HepG2 (cell line): ENCODE results near the gene ASCC3. TPM values are rescaled to one million over a fixed set of nuclear protein-coding genes. Genes with fewer than 3 reads are reported as not detected.
A peak's percentile ranks its signal among the peaks of the same experiment; 100 is the strongest.

Experiments used
- AGO1 ChIP-seq: fragments of 200-400 bp; formaldehyde crosslinking; IDR thresholded peaks from 2 replicates; pipeline ENCODE4 v1.6.1; 2017; ENCODE audit warnings: mild to moderate bottlenecking, low read depth, low read length, moderate library complexity; ENCODE audit not compliant: poor library complexity, severe bottlenecking
- GATA4 ChIP-seq: sonication (generic); IDR thresholded peaks from 2 replicates; pipeline ENCODE4 v1.6.1; 2016; ENCODE audit warnings: antibody characterized with exemption, low read depth, borderline replicate concordance
- MED8 ChIP-seq: sonication (generic); formaldehyde crosslinking; IDR thresholded peaks from 2 replicates; pipeline ENCODE4 v1.8.1; 2023; ENCODE audit warnings: mild to moderate bottlenecking, missing genetic modification reagents; ENCODE audit not compliant: insufficient replicate concordance
- REXO4 ChIP-seq: sonication (generic); formaldehyde crosslinking; IDR thresholded peaks from 2 replicates; pipeline ENCODE4 v1.8.0; 2022; ENCODE audit warnings: missing genetic modification reagents, mild to moderate bottlenecking, borderline replicate concordance
- SOX5 ChIP-seq: IDR thresholded peaks from 2 replicates; pipeline ENCODE4 v1.6.1; 2016; ENCODE audit warnings: borderline replicate concordance
- SP140L ChIP-seq: sonication (generic); formaldehyde crosslinking; IDR thresholded peaks from 2 replicates; pipeline ENCODE4 v1.4.0; 2020; ENCODE audit warnings: missing genetic modification reagents, borderline replicate concordance
- ZBTB2 ChIP-seq: sonication (generic); formaldehyde crosslinking; IDR thresholded peaks from 2 replicates; pipeline ENCODE4 v1.8.0; 2022; ENCODE audit warnings: low read depth, missing genetic modification reagents
- ZBTB3 ChIP-seq: sonication (generic); formaldehyde crosslinking; IDR thresholded peaks from 2 replicates; pipeline ENCODE4 v1.4.0; 2020; ENCODE audit warnings: low read depth, mild to moderate bottlenecking, moderate library complexity, missing genetic modification reagents, borderline replicate concordance
- ZBTB43 ChIP-seq: sonication (generic); formaldehyde crosslinking; conservative IDR thresholded peaks from 2 replicates; pipeline ENCODE4 v1.4.0; 2020; ENCODE audit warnings: missing genetic modification reagents
- ZNF18 ChIP-seq: sonication (generic); formaldehyde crosslinking; IDR thresholded peaks from 2 replicates; pipeline ENCODE4 v1.8.0; 2022; ENCODE audit warnings: mild to moderate bottlenecking, missing genetic modification reagents; ENCODE audit not compliant: insufficient replicate concordance
- ZNF180 ChIP-seq: sonication (generic); formaldehyde crosslinking; IDR thresholded peaks from 2 replicates; pipeline ENCODE4 v1.4.0; 2020; ENCODE audit warnings: low read depth, missing genetic modification reagents, borderline replicate concordance
- ZNF224 ChIP-seq: sonication (generic); formaldehyde crosslinking; IDR thresholded peaks from 2 replicates; pipeline ENCODE4 v1.5.0; 2020; ENCODE audit warnings: mild to moderate bottlenecking, missing genetic modification reagents
- ZNF333 ChIP-seq: sonication (generic); formaldehyde crosslinking; IDR thresholded peaks from 2 replicates; pipeline ENCODE4 v1.4.0; 2020; ENCODE audit warnings: mild to moderate bottlenecking, missing genetic modification reagents, borderline replicate concordance
- ZNF496 ChIP-seq: sonication (generic); formaldehyde crosslinking; IDR thresholded peaks from 2 replicates; pipeline ENCODE4 v1.8.1; 2023; ENCODE audit warnings: mild to moderate bottlenecking, moderate library complexity, missing genetic modification reagents; ENCODE audit not compliant: insufficient replicate concordance
- ZNF557 ChIP-seq: sonication (generic); formaldehyde crosslinking; IDR thresholded peaks from 2 replicates; pipeline ENCODE4 v1.4.0; 2020; ENCODE audit warnings: missing genetic modification reagents
- ZNF709 ChIP-seq: sonication (generic); formaldehyde crosslinking; IDR thresholded peaks from 2 replicates; pipeline ENCODE4 v1.5.0; 2020; ENCODE audit warnings: mild to moderate bottlenecking, missing genetic modification reagents
- ZNF710 ChIP-seq: sonication (generic); formaldehyde crosslinking; IDR thresholded peaks from 2 replicates; pipeline ENCODE4 v1.5.0; 2020; ENCODE audit warnings: mild to moderate bottlenecking, missing genetic modification reagents, borderline replicate concordance
- ZNF773 ChIP-seq: sonication (generic); formaldehyde crosslinking; IDR thresholded peaks from 2 replicates; pipeline ENCODE4 v1.4.0; 2020; ENCODE audit warnings: missing genetic modification reagents, borderline replicate concordance
- polyA plus RNA-seq, 8 experiments: library from polyadenylated mRNA; depleted of rRNA in 3 of 8; stranded (reverse) in 7 of 8; unstranded in 1 of 8; fragments of >200 nt; fragmentation: Illumina TruSeq in 4 of 8; extraction: Trizol in 4 of 8; gene quantifications; 2 replicates each; pipeline versions ENCODE4 v1.2.1 to v1.2.3, GENCODE V29; 2011 to 2016; ENCODE audit warnings: low read depth in 4 of 8, missing spikeins in 1 of 8, mixed read lengths in 1 of 8; ENCODE audit not compliant: insufficient read depth in 1 of 8
- total RNA-seq, 5 experiments: library from RNA; depleted of rRNA; stranded (reverse); fragments of >200 nt; fragmentation: Illumina TruSeq; extraction: Trizol; gene quantifications; 2 replicates each; pipeline ENCODE4 v1.2.3, GENCODE V29; 2016; ENCODE audit warnings: low read depth in 1 of 5
- TF ChIP-seq, protein P1 (sequence below): sonication (generic); formaldehyde crosslinking; IDR thresholded peaks from 2 replicates; pipeline ENCODE4 v1.8.0; 2022; ENCODE audit warnings: missing genetic modification reagents, mild to moderate bottlenecking, inconsistent platforms, borderline replicate concordance

The ASCC3 gene
- total and polyA plus RNA-seq, 2 of the 13 experiments (the other 11 are each of a cell fraction or from before 2014, with no cell fraction given) = 23.1 to 55.7 TPM

DNA sequence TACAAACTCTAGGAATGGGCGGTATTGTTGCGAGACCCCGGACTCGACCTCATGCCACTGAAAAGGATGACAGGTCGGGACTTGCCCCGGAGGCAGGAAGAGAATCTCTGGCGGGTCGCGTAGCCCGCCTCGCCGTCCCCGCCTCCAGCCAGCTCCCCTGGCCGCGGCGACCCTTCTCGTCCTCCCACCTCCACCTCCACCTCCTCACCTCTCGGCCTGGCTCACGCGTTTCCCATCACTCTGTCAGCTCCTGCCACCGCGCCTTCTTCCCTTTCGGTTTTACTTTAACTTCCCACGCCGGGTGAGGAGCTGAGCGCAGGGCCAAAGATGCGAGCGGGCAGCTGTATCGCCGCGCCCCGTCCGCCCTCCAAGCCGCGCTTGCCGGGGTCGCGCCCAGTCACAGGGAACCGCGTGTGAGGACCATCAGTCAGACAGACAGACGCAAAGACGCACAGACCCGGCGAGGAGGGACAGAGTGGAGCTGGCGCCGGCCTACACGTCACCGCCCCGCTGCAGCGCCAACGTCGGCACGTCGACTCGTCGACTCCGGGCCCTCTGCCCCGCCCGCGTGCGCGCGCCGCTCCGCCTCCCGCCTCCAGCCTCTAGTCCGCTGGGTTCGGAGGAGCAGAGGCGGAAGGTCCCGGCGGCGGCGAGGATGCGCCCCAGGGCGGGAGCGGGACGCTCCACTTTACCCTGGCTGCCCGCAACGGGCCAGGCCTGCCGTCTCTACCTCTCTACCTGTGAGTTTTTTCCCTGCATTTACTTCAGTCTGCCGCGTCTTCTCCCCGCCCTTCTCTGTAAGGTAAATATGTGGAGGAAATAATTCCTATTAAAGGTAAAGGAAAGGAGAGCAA lies at the start of gene ASCC3 (continued):
- TF ChIP-seq MED8 (CRISPR knock-in tag) = peak; percentile 38
- TF ChIP-seq ZNF333 (CRISPR knock-in tag) = no peak; the same call in 1 of the 2 replicates
- TF ChIP-seq ZBTB3 (CRISPR knock-in tag) = 0 out of 2 replicates have a peak, but pooled peaks have one; percentile 32
- TF ChIP-seq SP140L (CRISPR knock-in tag) = no peak
- no peak for TF ChIP-seq ZNF496 (CRISPR knock-in tag)
- no peak for TF ChIP-seq REXO4 (CRISPR knock-in tag)
- peak; percentile 74 for TF ChIP-seq ZNF710
- peak; percentile 87 for TF ChIP-seq ZNF18 (CRISPR knock-in tag)
- no peak for TF ChIP-seq ZNF180 (CRISPR knock-in tag)
- TF ChIP-seq, protein P1, sequence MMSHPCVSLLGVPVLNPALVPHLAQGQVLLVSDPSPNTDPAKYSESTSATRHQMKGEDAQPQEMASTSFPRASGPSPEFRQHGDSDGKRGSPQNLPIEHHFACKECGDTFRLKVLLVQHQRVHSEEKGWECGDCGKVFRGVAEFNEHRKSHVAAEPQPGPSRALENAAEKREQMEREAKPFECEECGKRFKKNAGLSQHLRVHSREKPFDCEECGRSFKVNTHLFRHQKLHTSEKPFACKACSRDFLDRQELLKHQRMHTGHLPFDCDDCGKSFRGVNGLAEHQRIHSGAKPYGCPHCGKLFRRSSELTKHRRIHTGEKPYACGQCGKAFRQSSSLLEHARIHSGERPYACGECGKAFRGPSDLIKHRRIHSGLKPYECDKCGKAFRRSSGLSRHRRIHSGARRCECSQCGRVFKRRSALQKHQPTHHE = no peak
- TF ChIP-seq ZNF709 (CRISPR knock-in tag) = peak; percentile 95; the same call in 1 of the 2 replicates
- peak; percentile 33; the same call in 1 of the 2 replicates for TF ChIP-seq ZNF557 (CRISPR knock-in tag)
- peak; percentile 96; the same call in 1 of the 2 replicates for TF ChIP-seq ZNF224 (CRISPR knock-in tag)
- peak; percentile 50; the same call in 1 of the 2 replicates for TF ChIP-seq SOX5 (CRISPR knock-in tag)
- TF ChIP-seq ZBTB2 = peak; percentile 78; the same call in 1 of the 2 replicates
- TF ChIP-seq AGO1 = peak; percentile 66
- TF ChIP-seq ZNF773 (CRISPR knock-in tag) = 0 out of 2 replicates have a peak, but pooled peaks have one; percentile 70
- no peak; the same call in 1 of the 2 replicates for TF ChIP-seq ZBTB43 (CRISPR knock-in tag)
- TF ChIP-seq GATA4 = peak; percentile 67; the same call in 1 of the 2 replicates
